Stimulated activated CD4-positive, alpha-beta T cell treated with anti-CD3 and anti-CD28 coated beads, Interleukin-4, amount 100 ng/mL, for 24 hours (primary cell): Measurements from ENCODE around the gene ZFHX3.

Experiments
- DNase-seq: peaks from one replicate; pipeline ENCODE4 v3.0.0-alpha.2; 2020

The ZFHX3 gene

GRCh38 chr16:73054498-73054812 is 6.5 kb upstream of the ZFHX3 start:
- DNase-seq = no peak

- no peak for DNase-seq
These were observed 6.2 kb upstream of the ZFHX3 start for GRCh38 chr16:73054125-73054484.

GRCh38 chr16:73053364-73054124 is 5.6 kb upstream of the ZFHX3 start:
- no peak for DNase-seq

DNA sequence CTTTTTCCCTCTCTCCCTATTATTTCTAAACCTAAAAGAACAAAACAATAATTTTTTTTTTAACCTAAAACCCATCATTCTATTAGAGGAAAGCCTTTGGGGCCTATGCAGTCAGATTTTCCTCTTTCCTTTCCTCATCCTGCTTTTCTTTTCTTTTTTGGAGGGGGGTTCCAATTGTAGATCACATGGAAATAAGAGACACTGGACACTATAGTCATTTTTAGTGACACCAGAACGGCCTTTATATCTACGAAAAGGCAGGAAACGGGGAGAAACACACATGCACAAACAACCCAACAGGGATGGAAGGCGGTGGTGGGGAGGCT is 5.1 kb upstream of the ZFHX3 start:
- no peak for DNase-seq

GRCh38 chr16:73052576-73052975 is 4.6 kb upstream of the ZFHX3 start:
- DNase-seq = no peak

- no peak for DNase-seq
These were observed 4.0 kb upstream of the ZFHX3 start for GRCh38 chr16:73051961-73052360.

- no peak for DNase-seq
These were observed 3.3 kb upstream of the ZFHX3 start for GRCh38 chr16:73051226-73051625.

DNA sequence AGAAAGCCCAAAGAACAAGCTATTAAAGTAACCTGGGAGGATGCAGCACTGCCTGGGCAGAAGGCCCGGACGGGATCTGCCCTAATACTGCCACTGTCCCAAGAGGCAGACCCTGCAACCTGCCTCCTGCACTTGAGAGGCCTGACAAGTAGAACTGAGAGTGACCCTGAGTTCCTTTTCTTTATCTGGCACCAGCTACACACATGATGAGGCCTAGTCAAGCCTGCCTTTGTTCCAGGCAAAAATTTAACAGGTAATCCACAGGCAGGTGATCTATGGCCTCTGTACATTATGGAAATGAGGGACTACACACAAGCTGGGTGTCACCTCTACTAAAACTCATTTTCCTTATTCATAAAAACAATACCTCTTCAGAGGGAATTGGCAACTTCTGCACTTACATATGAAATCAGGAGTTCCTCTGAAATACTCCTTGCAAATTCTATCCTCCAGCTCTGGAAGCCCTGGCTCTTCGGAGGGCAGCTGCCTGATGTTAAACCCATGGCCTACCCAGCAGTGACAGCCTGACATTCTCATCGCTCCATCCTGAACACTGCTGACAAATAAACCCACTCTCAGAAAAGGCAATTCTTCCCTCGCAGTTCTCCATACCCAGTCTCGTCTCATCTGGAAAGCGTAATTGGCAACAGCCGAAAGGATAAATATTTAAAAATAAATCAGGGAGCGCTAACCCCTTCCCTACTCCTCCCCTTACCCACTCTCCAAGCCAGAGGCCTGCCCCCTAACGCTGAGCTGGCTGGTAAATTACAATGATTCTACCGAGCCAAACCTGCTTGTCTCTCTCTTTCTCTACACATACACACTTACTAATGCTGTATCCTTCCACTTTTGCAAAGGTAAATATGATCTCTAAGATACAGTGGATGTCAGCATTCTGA is 2.5 kb upstream of the ZFHX3 start:
- DNase-seq = no peak

DNA sequence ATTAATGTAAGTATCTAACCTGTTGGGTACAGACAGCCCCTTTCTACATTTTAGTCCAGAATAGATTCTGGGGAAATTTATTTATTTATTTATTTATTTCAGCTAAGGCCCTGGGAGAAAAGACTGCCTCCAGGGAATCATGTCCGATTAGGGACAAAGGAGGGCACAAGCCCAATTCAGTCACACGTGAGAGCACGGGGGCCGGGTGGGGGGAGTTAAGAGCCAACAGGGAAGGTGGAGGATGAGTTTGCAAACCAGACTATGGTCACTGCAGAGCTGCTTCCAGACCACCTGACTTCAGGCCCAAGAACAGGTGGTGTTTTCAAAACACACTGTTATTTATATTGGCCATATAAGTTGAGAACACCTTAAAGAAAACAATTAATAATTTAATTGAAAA is 1.6 kb upstream of the ZFHX3 start:
- no peak for DNase-seq

DNA sequence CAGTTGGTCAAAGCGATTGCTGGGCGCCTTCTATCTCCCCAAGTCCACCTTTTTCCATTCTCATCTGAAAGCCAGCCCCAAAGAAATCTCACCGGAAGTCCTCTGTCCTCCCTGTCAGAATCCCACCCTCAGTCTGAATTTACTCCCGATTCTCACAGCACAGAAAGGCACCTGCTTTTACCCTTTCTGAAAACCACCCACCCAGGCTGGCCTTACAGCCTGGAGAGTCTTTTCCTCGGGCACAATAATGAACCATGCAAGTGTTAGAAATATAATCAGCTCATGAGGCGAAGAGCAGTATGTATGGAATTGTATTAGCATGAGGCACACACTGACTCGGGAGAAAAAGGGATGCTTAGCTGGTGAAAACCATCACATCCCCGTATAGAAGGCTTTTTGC is 1.2 kb upstream of the ZFHX3 start:
- DNase-seq = no peak

GRCh38 chr16:73048292-73049080 is 558 bp upstream of the ZFHX3 start:
- no peak for DNase-seq

DNA sequence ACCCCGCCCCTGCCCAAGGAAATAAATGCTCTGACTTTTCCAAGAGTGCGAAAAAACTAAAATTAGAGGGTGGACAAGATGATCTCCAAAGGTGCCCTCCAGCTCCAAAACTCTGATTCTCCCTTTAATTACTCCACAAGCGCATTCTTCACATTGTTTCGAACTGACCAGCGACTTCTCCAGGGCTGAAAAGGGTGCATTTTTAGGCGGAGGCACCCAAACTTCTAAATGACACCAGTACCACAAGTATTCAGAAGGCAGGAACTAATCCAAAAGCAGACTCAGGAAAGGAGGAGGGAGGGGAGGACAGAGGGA is 750 bp downstream of the ZFHX3 start:
- no peak for DNase-seq

- DNase-seq = no peak
These were observed 1.1 kb downstream of the ZFHX3 start for GRCh38 chr16:73046849-73047214.

GRCh38 chr16:73046202-73046848 is 1.6 kb downstream of the ZFHX3 start:
- no peak for DNase-seq

GRCh38 chr16:73043828-73044467 is 4.0 kb downstream of the ZFHX3 start:
- no peak for DNase-seq

- no peak for DNase-seq
These were observed 5.1 kb downstream of the ZFHX3 start for GRCh38 chr16:73042807-73043206.

- DNase-seq = no peak
These were observed 6.3 kb downstream of the ZFHX3 start for GRCh38 chr16:73041676-73042075.

DNA sequence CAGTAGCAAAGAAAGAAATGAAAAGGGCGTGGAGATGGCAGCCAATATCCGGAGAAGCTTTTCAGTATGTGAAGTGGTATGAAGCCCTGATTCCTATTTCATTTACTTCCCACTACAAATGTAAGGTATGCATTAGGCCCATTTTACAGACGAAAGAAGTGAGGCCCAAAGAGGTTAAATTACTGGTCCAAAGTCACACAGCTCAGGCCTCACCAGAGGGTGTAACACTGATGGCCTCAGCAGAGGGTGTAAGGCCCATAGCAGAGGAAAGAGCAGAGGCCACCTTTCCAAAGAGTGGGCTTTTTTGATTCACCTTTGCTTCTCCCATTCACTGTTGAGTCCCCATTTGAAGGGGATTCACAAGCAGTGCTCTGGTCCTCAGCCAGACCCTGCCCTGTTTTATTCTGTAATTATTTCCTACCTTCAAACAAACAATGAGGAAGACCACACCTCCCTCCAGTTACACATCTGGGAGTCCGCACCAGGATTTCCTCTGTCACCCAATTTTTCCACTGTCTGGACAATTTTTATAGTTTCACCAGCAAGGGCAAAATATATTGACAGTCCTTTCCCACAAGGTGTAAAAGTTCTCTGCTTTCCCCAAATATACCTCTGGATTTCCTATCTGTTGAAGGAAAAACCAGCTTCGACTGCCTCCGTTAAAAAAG is 7.1 kb downstream of the ZFHX3 start:
- DNase-seq = no peak

- DNase-seq = no peak
These were observed 7.8 kb downstream of the ZFHX3 start for GRCh38 chr16:73040136-73040535.

DNA sequence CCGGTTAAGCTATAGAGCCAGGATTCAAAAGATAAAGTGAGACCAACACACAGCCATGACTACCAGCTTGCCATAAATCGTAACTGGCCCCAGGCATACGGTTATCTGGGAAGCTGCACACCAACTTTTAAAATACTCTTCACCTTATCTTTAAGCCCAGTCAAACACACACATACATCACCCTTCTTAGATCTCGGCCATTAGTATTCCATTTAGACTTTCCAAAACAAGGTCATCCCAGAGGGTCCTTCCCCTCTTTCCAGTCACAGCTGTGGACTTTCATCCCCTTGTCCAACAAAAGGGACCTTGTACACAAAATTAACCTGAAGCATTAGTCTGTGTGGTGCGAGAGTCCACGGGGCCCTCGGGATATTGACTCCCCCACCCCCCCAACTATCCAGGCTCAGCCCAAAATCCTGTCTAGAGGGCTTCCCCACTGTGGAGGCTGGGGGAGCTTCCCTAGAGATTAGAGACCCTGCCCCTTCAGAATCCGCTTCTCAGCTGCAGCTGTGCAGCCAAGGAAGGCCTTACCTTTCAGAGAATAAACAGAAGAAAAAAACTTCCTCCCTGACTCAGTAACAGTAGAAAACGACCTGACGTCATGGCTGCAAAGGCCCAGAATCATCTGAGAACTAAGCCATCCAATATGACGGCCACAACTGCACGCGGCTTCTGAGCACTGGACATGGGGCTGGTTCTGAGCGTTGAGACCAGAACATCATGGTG is 9.9 kb downstream of the ZFHX3 start:
- no peak for DNase-seq

DNA sequence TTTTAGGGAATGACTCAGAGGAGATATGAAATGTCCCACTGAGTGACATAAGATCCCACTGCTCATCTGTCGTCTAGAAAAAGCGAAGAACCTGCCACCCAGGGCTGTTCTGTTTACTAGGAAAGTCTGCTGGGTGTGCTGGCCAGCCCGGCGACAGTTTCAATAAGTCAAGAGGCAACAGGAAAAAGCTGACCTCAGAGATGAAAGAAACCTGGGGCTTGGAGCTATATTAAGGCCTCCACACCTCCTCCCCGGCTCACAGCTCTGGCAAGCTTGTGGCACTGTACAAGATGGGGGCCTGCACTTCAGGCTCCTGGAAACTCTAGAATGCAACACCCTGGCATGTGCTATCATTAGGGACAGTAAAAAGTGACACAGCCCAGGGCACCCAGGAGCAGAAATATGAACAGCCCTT is 10.6 kb downstream of the ZFHX3 start:
- no peak for DNase-seq
